H1 (cell line): ENCODE measurements around the gene CACNG4. TPM values are rescaled to one million over a fixed set of nuclear protein-coding genes. Genes with fewer than 3 reads are reported as not detected.

Experiments
- CTCF ChIA-PET: fragments of 300-600 bp; sonication (Branson Sonifier 250); formaldehyde crosslinking; loops from one replicate; lab custom pipeline; 2021; ENCODE audit not compliant: partially characterized antibody; lab: Charles Lee
- POLR2A ChIA-PET: fragments of 300-600 bp; sonication (Branson Sonifier 250); formaldehyde crosslinking; loops from one replicate; lab custom pipeline; 2021; ENCODE audit warnings: inconsistent platforms; ENCODE audit not compliant: partially characterized antibody; lab: Charles Lee
- DNase-seq, 2 experiments: peaks; one replicate each; pipeline versions ENCODE4 v3.0.0 to v3.0.0-alpha.2; 2010 to 2022; ENCODE audit warnings: low spot score in 2 of 2, low read depth in 1 of 2, mixed read lengths in 1 of 2
- FAIRE-seq: peaks from 2 replicates; lab custom pipeline; 2011; peaks lifted over from hg19 to GRCh38; lab: Jason Lieb, UNC
- H2AFZ ChIP-seq: 2 replicates; pipeline ENCODE4 v1.8.1; 2012; ENCODE audit warnings: low read length, inconsistent platforms
- H2AK5ac ChIP-seq: 2 replicates; pipeline ENCODE4 v1.6.1; 2013; ENCODE audit warnings: low read depth, low read length
- H2BK120ac ChIP-seq: replicated peaks from 2 replicates; pipeline ENCODE3; 2013; ENCODE audit warnings: low read depth, low read length, inconsistent platforms
- H2BK12ac ChIP-seq: 2 replicates; pipeline ENCODE4 v1.6.1; 2013; ENCODE audit warnings: low read depth, low read length
- H2BK15ac ChIP-seq: 2 replicates; pipeline ENCODE4 v1.6.1; 2013; ENCODE audit warnings: low read length
- H2BK20ac ChIP-seq: 2 replicates; pipeline ENCODE4 v1.6.1; 2013; ENCODE audit warnings: low read length
- H2BK5ac ChIP-seq: 2 replicates; pipeline ENCODE4 v1.6.1; 2013; ENCODE audit warnings: low read depth, low read length
- H3K14ac ChIP-seq: 2 replicates; pipeline ENCODE4 v1.6.1; 2013; ENCODE audit warnings: inconsistent platforms; ENCODE audit not compliant: insufficient read length
- H3K18ac ChIP-seq: 2 replicates; pipeline ENCODE4 v1.6.1; 2013; ENCODE audit warnings: low read length; ENCODE audit errors: extremely low read depth
- H3K23ac ChIP-seq: 2 replicates; pipeline ENCODE4 v1.6.1; 2013; ENCODE audit warnings: inconsistent platforms; ENCODE audit not compliant: insufficient read length
- H3K23me2 ChIP-seq: 2 replicates; pipeline ENCODE4 v1.6.1; 2013; ENCODE audit warnings: low read depth, low read length
- H3K27ac ChIP-seq: 2 replicates; pipeline ENCODE4 v1.6.1; 2011; ENCODE audit warnings: low read depth, low read length, inconsistent platforms
- H3K27me3 ChIP-seq, 4 experiments: replicated peaks in 1 of 4; 1 replicate in 1 of 4; 2 replicates in 3 of 4; pipeline versions ENCODE4 v1.6.1 to v1.8.1; 2011 to 2013; ENCODE audit warnings: low read length in 3 of 4, mild to moderate bottlenecking in 3 of 4, inconsistent platforms in 2 of 4, mixed read lengths in 2 of 4, moderate library complexity in 1 of 4; ENCODE audit not compliant: control insufficient read depth in 3 of 4, insufficient read depth in 3 of 4; ENCODE audit errors: extremely low read depth in 1 of 4
- H3K36me3 ChIP-seq, 4 experiments: 2 replicates each; pipeline versions ENCODE4 v1.6.1 to v1.8.1; 2011 to 2013; ENCODE audit warnings: mild to moderate bottlenecking in 4 of 4, low read length in 3 of 4, moderate library complexity in 2 of 4, control low read depth in 1 of 4, inconsistent platforms in 1 of 4; ENCODE audit not compliant: insufficient read depth in 4 of 4, control insufficient read depth in 2 of 4
- H3K4ac ChIP-seq: replicated peaks from 2 replicates; pipeline ENCODE3; 2013; ENCODE audit warnings: low read length, low read depth, mixed read lengths, inconsistent platforms; ENCODE audit not compliant: insufficient read length
- H3K4me1 ChIP-seq, 4 experiments: replicated peaks in 1 of 4; 1 replicate in 1 of 4; 2 replicates in 3 of 4; pipeline versions ENCODE4 v1.6.1 to v1.8.1; 2011 to 2013; ENCODE audit warnings: low read length in 3 of 4, inconsistent platforms in 2 of 4, mixed read lengths in 1 of 4; ENCODE audit not compliant: insufficient read depth in 4 of 4, control insufficient read depth in 3 of 4
- H3K4me2 ChIP-seq, 2 experiments: 2 replicates each; pipeline versions ENCODE4 v1.6.1 to v1.8.1; 2011 to 2013; ENCODE audit warnings: low read depth in 2 of 2, low read length in 2 of 2, control low read depth in 1 of 2, inconsistent platforms in 1 of 2, mild to moderate bottlenecking in 1 of 2; ENCODE audit not compliant: insufficient read depth in 1 of 2
- H3K4me3 ChIP-seq, 4 experiments: fragments of 200-600, 300-600 bp in 1 of 4; sonication (generic), shearing (Covaris generic), sonication (Bioruptor Twin) in 1 of 4; 2 replicates each; pipeline versions ENCODE4 v1.5.1 to v1.8.1; 2011 to 2016; ENCODE audit warnings: low read length in 4 of 4, low read depth in 3 of 4, control low read depth in 2 of 4, inconsistent platforms in 2 of 4, mild to moderate bottlenecking in 2 of 4, mixed read lengths in 1 of 4, moderate library complexity in 1 of 4; ENCODE audit not compliant: insufficient read depth in 2 of 4; ENCODE audit errors: extremely low read depth in 1 of 4
- H3K56ac ChIP-seq: replicated peaks from 2 replicates; pipeline ENCODE3; 2013; ENCODE audit warnings: low read depth, mild to moderate bottlenecking, mixed read lengths, low read length, inconsistent platforms; ENCODE audit not compliant: insufficient read length
- H3K79me1 ChIP-seq: 2 replicates; pipeline ENCODE4 v1.6.1; 2013; ENCODE audit warnings: low read depth, low read length, control low read depth
- H3K79me2 ChIP-seq, 2 experiments: 2 replicates each; pipeline versions ENCODE4 v1.6.1 to v1.8.1; 2012 to 2013; ENCODE audit warnings: low read length in 2 of 2, mild to moderate bottlenecking in 2 of 2, inconsistent platforms in 1 of 2; ENCODE audit not compliant: insufficient read depth in 2 of 2, control insufficient read depth in 1 of 2
- H3K9ac ChIP-seq, 4 experiments: replicated peaks in 1 of 4; 1 replicate in 1 of 4; 2 replicates in 3 of 4; pipeline versions ENCODE4 v1.6.1 to v1.8.1; 2011 to 2013; ENCODE audit warnings: low read depth in 3 of 4, low read length in 3 of 4, control low read depth in 2 of 4, mild to moderate bottlenecking in 2 of 4, moderate library complexity in 2 of 4, inconsistent platforms in 1 of 4; ENCODE audit errors: extremely low read depth in 1 of 4
- H3K9me3 ChIP-seq, 2 experiments: 2 replicates each; pipeline versions ENCODE4 v1.6.1 to v1.8.1; 2012 to 2013; ENCODE audit warnings: mild to moderate bottlenecking in 2 of 2, moderate library complexity in 2 of 2, control low read depth in 1 of 2, inconsistent platforms in 1 of 2, low read depth in 1 of 2, low read length in 1 of 2, mixed read lengths in 1 of 2; ENCODE audit not compliant: insufficient read depth in 2 of 2
- H4K20me1 ChIP-seq, 2 experiments: replicated peaks in 1 of 2; 2 replicates each; pipeline versions ENCODE3 to v1.8.1; 2011 to 2013; ENCODE audit warnings: inconsistent platforms in 2 of 2, low read length in 2 of 2, mild to moderate bottlenecking in 1 of 2; ENCODE audit not compliant: insufficient read depth in 2 of 2, control insufficient read depth in 1 of 2
- H4K5ac ChIP-seq: 2 replicates; pipeline ENCODE4 v1.6.1; 2013; ENCODE audit warnings: low read length, low read depth, mixed read lengths, inconsistent platforms; ENCODE audit not compliant: insufficient read length
- H4K8ac ChIP-seq: 2 replicates; pipeline ENCODE4 v1.8.0; 2013; ENCODE audit warnings: mild to moderate bottlenecking, moderate library complexity, low read length, inconsistent platforms; ENCODE audit not compliant: insufficient read depth; ENCODE audit errors: extremely low read depth
- H4K91ac ChIP-seq: replicated peaks from 2 replicates; pipeline ENCODE3; 2013; ENCODE audit warnings: low read length, mixed read lengths, inconsistent platforms; ENCODE audit not compliant: insufficient read length
- CHD2 ChIP-seq: IDR thresholded peaks from 2 replicates; pipeline ENCODE4 v1.6.1; 2012; ENCODE audit warnings: low read length, improper control_type of control experiment
- CTCF ChIP-seq, 3 experiments: IDR thresholded peaks; 1 replicate in 2 of 3; 2 replicates in 1 of 3; pipeline versions ENCODE4 v1.5.1 to v1.6.1; 2011; ENCODE audit warnings: low read length in 3 of 3, mild to moderate bottlenecking in 3 of 3, inconsistent platforms in 2 of 3, low read depth in 1 of 3, moderate library complexity in 1 of 3; ENCODE audit not compliant: insufficient read depth in 1 of 3; ENCODE audit errors: control extremely low read depth in 1 of 3
- GTF2F1 ChIP-seq: IDR thresholded peaks from 2 replicates; pipeline ENCODE4 v1.6.1; 2012; ENCODE audit warnings: low read depth, low read length, improper control_type of control experiment, borderline replicate concordance
- HDAC2 ChIP-seq, 2 experiments: fragments of 300-600 bp in 1 of 2; sonication (generic) in 1 of 2; IDR thresholded peaks; 2 replicates each; pipeline ENCODE4 v1.6.1; 2011 to 2012; ENCODE audit warnings: low read depth in 2 of 2, low read length in 2 of 2, mild to moderate bottlenecking in 2 of 2, moderate library complexity in 2 of 2, borderline replicate concordance in 1 of 2, inconsistent platforms in 1 of 2
- SIX5 ChIP-seq: IDR thresholded peaks from 2 replicates; pipeline ENCODE4 v1.6.1; 2011; ENCODE audit warnings: mild to moderate bottlenecking, low read depth, low read length
- SUZ12 ChIP-seq: fragments of 200-600 bp; sonication (generic); IDR thresholded peaks from 2 replicates; pipeline ENCODE4 v1.6.1; 2012; ENCODE audit warnings: mild to moderate bottlenecking, inconsistent platforms, low read length, moderate library complexity, mixed read lengths
- TAF1 ChIP-seq: IDR thresholded peaks from 2 replicates; pipeline ENCODE4 v1.6.1; 2011; ENCODE audit warnings: mild to moderate bottlenecking, low read depth, low read length
- TAF7 ChIP-seq: optimal IDR thresholded peaks from 2 replicates; pipeline ENCODE3; 2011; ENCODE audit warnings: low read depth, mild to moderate bottlenecking, inconsistent platforms, low read length, moderate library complexity, borderline replicate concordance
- TBP ChIP-seq: IDR thresholded peaks from 2 replicates; pipeline ENCODE4 v1.6.1; 2011; ENCODE audit warnings: low read depth, low read length, improper control_type of control experiment
- WGBS, 2 experiments: shearing (Covaris generic) in 1 of 2; methylation state at CpG; one replicate each; pipeline versions ENCODE4 v1.1.6 to v1.1.7; 2013 to 2015; ENCODE audit warnings: low lambda C conversion rate in 2 of 2, mixed read lengths in 2 of 2, inconsistent platforms in 1 of 2, low coverage in 1 of 2, missing lambda C conversion rate in 1 of 2; ENCODE audit not compliant: insufficient replicate concordance in 2 of 2, insufficient coverage in 1 of 2, insufficient read length in 1 of 2; ENCODE audit errors: extremely low coverage in 1 of 2, missing lambda C conversion rate in 1 of 2; 5-methylcytosine and 5-hydroxymethylcytosine counted together
- polyA plus RNA-seq, 7 experiments: library from polyadenylated mRNA; depleted of rRNA in 3 of 7; stranded (reverse) in 5 of 7; unstranded in 2 of 7; fragments of >200 nt in 5 of 7; fragments of 200-250 nt in 2 of 7; gene quantifications; 1 replicate in 5 of 7; 2 replicates in 1 of 7; 4 replicates in 1 of 7; pipeline versions ENCODE4 v1.2.1 to v1.2.3, GENCODE V29; 2011 to 2013; ENCODE audit warnings: missing spikeins in 2 of 7, mixed read lengths in 2 of 7
- total RNA-seq: library from RNA; stranded (reverse); fragmentation: NEBNext Ultra II Directional; extraction: Animal tissue kit (Norgen Biotek cat#: 25700); gene quantifications from 2 replicates; pipeline ENCODE4 v1.2.1, GENCODE V29; 2021

Gene CACNG4
- total and polyA plus RNA-seq, 2 of the 8 experiments (the other 6 are each of a cell fraction or from before 2014, with no cell fraction given), result 3.6 to 5.6 TPM

- H3K23ac ChIP-seq, result no peak overlapping the region
- no peak for FAIRE-seq
Measured at GRCh38 chr17:66943484-66943883, 21.0 kb upstream of the CACNG4 start.

More at GRCh38 chr17:66943484-66943883, 21.0 kb upstream of the CACNG4 start:
- no peaks in the 10 kb centered on the region for H3K23me2 ChIP-seq
- H4K20me1 ChIP-seq, result no peaks in the 10 kb centered on the region
- H3K79me1 ChIP-seq, result no peaks in the 10 kb centered on the region
- H3K4ac ChIP-seq, result no peak overlapping the region
- no peak overlapping the region for H3K9ac ChIP-seq
- H2AFZ ChIP-seq, result no peak overlapping the region
- H3K9me3 ChIP-seq, result peaks cover 0 to 4% of the 10 kb centered on the region in 2 experiments; a peak in 1 of 4 replicates
- no peak overlapping the region for H3K56ac ChIP-seq
- no peak overlapping the region for H3K27ac ChIP-seq
- CTCF ChIA-PET, result interaction anchor here (0.6 to 4.2 kb wide), 11 partner anchors 8 to 1316 kb away, joined by 3 to 23 read pairs (median 4); no protein-coding TSS in a partner anchor
- H3K36me3 ChIP-seq, result no peaks in the 10 kb centered on the region
- no peak overlapping the region for H2BK15ac ChIP-seq
- no peak overlapping the region for H4K5ac ChIP-seq
- POLR2A ChIA-PET, result interaction anchor here (1.5 kb wide), 1 partner anchor 9 kb away, joined by 5 read pairs; no protein-coding TSS in a partner anchor
- 90% methylated on average over 6 of the region's 6 CpGs; no CpG with 5 or more reads in 1 of the 2 experiments for WGBS, 2 experiments
- H3K79me2 ChIP-seq, result no peaks in the 10 kb centered on the region
- H3K27me3 ChIP-seq, result 0 out of 7 replicates have a peak, but pooled peaks cover 0 to 3% (median 0%) of the 10 kb centered on the region in 4 experiments
- H2BK5ac ChIP-seq, result no peak overlapping the region
- H3K4me2 ChIP-seq, result no peak overlapping the region
- H2BK20ac ChIP-seq, result no peak overlapping the region
- no peak overlapping the region for H2BK12ac ChIP-seq
- H4K8ac ChIP-seq, result no peak overlapping the region
- no peak for TF ChIP-seq TAF7
- TF ChIP-seq GTF2F1, result no peak
- no peak for TF ChIP-seq HDAC2 (IDR thresholded peaks at IDR 0.05; ENCODE audit: borderline replicate concordance in 1 of 2, low read depth in 2 of 2, low read length in 2 of 2)
- no peak for TF ChIP-seq SIX5
- no peak for TF ChIP-seq TBP
- no peak for TF ChIP-seq SUZ12
- TF ChIP-seq CTCF (IDR thresholded peaks at IDR 0.05; ENCODE audit: control extremely low read depth in 1 of 3, insufficient read depth in 1 of 3, low read depth in 1 of 3, low read length in 3 of 3), result no peak
- no peak for TF ChIP-seq TAF1
- TF ChIP-seq CHD2, result no peak
- no peak overlapping the region for H3K18ac ChIP-seq
- no peak for DNase-seq
- H3K4me1 ChIP-seq, result peaks cover 1 to 10% (median 4%) of the 10 kb centered on the region in 4 experiments; a peak in 4 of 7 replicates
- H3K14ac ChIP-seq, result no peak overlapping the region
- H2AK5ac ChIP-seq, result no peak overlapping the region
- H4K91ac ChIP-seq, result no peak overlapping the region
- no peak overlapping the region for H2BK120ac ChIP-seq
- no peak overlapping the region for H3K4me3 ChIP-seq
